Measurements from ENCODE around the gene MRGPRF. TPM values are rescaled to one million over a fixed set of nuclear protein-coding genes. Genes with fewer than 3 reads are reported as not detected.

MRGPRF gene
- total RNA-seq, 2 donors from 2014 or later = 4.7 to 7.6 TPM

DNA sequence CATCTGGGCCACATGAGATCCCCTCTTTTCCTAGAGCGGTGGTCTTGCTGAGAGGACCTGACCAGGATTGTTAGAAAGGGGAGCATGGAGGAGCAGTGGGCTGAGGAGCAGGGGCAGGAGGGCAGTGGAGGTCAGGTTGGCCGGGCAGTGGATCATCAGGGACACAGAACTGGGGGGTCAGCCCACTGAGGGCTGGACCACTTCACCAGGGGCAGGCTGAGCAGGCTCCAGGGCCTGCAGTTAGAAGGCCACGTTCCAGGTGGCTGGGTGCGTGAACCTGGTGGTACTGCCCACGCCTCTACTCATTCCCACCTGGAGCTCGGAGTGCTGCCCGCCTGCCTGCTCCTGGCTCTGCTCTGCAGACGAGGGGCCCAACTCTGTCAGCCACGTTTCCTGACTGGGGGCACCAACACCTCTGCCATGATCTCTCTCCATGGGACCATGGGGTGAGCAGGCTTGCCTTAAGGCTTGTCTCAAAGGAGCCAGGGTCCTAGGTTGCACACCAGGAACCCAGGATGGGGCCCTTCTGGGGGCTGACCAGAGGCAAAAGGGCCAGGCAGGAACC is 9.7 kb downstream of the MRGPRF start:
- H3K36me3 ChIP-seq (replicated peaks in 1 of 2; ENCODE audit: insufficient read depth in 1 of 2, low read depth in 2 of 2) = no peaks in the 10 kb centered on the region
- no peaks in the 10 kb centered on the region for H3K27me3 ChIP-seq
- 68 to 92% methylated on average over 2 to 9 of the region's 9 CpGs for WGBS, 2 donors
- TF ChIP-seq POLR2A (IDR thresholded peaks at IDR 0.05) = no peak
- TF ChIP-seq, protein P1, sequence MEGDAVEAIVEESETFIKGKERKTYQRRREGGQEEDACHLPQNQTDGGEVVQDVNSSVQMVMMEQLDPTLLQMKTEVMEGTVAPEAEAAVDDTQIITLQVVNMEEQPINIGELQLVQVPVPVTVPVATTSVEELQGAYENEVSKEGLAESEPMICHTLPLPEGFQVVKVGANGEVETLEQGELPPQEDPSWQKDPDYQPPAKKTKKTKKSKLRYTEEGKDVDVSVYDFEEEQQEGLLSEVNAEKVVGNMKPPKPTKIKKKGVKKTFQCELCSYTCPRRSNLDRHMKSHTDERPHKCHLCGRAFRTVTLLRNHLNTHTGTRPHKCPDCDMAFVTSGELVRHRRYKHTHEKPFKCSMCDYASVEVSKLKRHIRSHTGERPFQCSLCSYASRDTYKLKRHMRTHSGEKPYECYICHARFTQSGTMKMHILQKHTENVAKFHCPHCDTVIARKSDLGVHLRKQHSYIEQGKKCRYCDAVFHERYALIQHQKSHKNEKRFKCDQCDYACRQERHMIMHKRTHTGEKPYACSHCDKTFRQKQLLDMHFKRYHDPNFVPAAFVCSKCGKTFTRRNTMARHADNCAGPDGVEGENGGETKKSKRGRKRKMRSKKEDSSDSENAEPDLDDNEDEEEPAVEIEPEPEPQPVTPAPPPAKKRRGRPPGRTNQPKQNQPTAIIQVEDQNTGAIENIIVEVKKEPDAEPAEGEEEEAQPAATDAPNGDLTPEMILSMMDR (IDR thresholded peaks at IDR 0.05) = no peak
- H3K9me3 ChIP-seq = no peaks in the 10 kb centered on the region
- ATAC-seq (no peak), DNase-seq (no peak)
- no peak overlapping the region for H3K4me3 ChIP-seq
- H3K4me1 ChIP-seq = peaks cover 14% of the 10 kb centered on the region
- intact Hi-C loops (cut with DNase I) = no loop called here
- H3K27ac ChIP-seq = no peak overlapping the region

DNA sequence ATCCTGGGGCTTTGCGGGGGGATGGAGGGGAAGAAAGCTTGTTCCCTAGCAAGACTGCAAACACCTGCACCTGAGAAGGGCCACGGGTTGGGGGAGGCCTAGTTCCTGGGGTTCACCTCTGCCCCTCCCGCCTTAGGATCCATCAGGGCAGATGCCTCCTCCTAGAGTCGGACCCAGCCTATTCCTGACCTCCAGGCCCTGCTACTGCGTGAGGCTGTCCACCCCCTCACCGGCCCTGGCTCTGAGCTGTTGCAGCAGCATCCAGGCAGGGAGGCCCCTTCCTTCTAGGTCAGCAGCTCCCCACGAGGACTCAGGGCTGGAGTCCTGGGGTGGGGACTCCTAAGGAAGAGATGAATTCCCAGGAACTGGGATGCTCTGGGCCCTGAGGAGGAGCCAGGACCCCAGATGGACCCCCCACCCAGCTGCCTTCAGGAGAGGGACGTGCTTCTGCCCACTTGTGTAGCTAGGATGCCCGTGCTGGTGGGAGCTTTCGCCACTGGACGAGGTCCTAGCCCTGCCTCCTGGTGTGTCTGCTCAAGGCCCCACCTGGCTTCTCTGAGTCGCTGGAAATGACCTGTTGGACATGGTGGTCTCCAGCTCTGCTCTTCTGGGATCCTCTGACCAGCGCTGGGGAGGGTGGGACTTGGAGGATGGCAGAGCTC is 10.3 kb downstream of the MRGPRF start:
- Histone ChIP-seq H3K4me3 (no peak overlapping the region), H3K27me3 (no peaks in the 10 kb centered on the region), H3K4me1 (peaks cover 7% of the 10 kb centered on the region), H3K36me3 (replicated peaks in 1 of 2; ENCODE audit: insufficient read depth in 1 of 2, low read depth in 2 of 2) (no peaks in the 10 kb centered on the region), H3K27ac (no peak overlapping the region), H3K9me3 (no peaks in the 10 kb centered on the region)
- TF ChIP-seq, protein P1 (IDR thresholded peaks at IDR 0.05) = no peak
- no peak for TF ChIP-seq POLR2A (IDR thresholded peaks at IDR 0.05)
- DNase-seq (peak in 1 of 4 donors; percentile 8), ATAC-seq (no peak)
- 55 to 69% methylated on average over 7 to 13 of the region's 13 CpGs for WGBS, 2 donors
- intact Hi-C loops (cut with DNase I) = no loop called here

DNA sequence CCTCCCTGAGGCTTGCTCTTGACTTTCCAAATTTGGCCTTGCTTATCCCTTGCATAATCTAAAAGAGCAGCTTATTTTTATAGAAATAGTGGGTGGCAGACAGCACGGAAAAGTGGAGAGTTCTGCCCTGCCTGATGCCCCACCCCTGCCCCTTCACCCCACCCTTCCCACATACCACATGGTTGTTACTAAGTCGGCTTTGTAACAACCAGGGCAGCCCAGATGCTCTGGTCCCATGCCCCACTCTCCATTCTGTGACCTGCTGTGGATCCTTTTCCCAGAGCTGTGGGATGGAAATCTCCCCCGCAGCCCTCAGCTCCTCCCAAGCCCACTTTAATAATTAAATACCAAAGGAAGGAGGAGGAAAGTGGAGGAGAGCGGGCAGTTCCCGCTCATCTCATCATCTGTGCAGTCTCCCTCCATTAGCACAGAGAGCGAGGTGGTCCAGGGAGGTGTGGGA is 10.9 kb downstream of the MRGPRF start:
- Histone ChIP-seq H3K27ac (no peak overlapping the region), H3K36me3 (replicated peaks in 1 of 2; ENCODE audit: insufficient read depth in 1 of 2, low read depth in 2 of 2) (no peaks in the 10 kb centered on the region), H3K27me3 (no peaks in the 10 kb centered on the region), H3K4me1 (peaks cover 2% of the 10 kb centered on the region), H3K4me3 (no peak overlapping the region), H3K9me3 (no peaks in the 10 kb centered on the region)
- no peak for DNase-seq
- 63 to 68% methylated on average over 6 of the region's 6 CpGs for WGBS, 2 donors
- intact Hi-C loops (cut with DNase I) = no loop called here
- no peak for ATAC-seq
- TF ChIP-seq POLR2A (IDR thresholded peaks at IDR 0.05) = no peak
- TF ChIP-seq, protein P1 (IDR thresholded peaks at IDR 0.05) = no peak

DNA sequence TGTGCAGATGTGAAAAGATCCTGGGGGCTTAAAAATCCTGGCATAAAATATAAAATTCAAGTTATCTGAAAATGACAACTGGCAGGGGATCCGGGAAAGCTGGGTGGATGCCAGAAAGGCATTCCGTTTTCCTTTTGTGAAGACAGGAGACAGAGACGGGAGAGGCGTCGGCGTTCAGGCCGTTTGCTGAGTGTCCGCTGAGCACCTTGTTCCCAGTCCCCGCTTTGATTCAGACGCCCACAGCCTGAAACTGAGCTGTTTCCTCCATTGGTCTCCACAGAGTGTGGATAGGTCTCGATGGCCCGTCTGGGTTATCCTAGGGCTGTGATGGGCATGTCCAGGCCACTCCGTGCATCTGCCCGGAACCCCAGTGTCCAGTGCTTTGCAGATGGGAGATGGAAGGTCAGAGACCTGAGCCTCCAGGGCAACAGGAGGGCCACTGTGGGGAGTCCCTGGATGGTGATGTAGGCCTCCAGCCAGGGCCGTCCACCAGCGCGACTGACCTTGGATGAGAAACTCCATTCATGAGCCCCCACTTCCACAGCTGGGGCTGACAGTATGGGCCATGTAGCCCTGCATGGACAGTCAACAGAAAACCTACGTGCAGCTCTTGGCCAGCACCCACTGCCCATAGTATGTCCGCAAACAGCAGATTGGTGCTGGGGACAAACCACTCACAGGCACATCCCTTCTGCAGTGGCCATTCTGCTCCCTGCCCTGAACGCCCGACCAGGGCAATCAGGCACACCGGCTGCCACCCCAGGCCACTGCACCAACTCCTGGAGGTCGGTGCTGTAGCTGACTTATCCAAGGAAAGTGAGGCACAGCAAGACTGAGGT is 11.6 kb downstream of the MRGPRF start:
- Histone ChIP-seq H3K27me3 (no peaks in the 10 kb centered on the region), H3K27ac (peak overlapping the region in 1 of 4 donors; percentile 45), H3K4me3 (no peak overlapping the region), H3K36me3 (replicated peaks in 1 of 2; ENCODE audit: insufficient read depth in 1 of 2, low read depth in 2 of 2) (no peaks in the 10 kb centered on the region), H3K9me3 (no peaks in the 10 kb centered on the region), H3K4me1 (no peaks in the 10 kb centered on the region)
- TF ChIP-seq POLR2A (IDR thresholded peaks at IDR 0.05) = no peak
- TF ChIP-seq, protein P1 (IDR thresholded peaks at IDR 0.05) = no peak
- peak in 1 of 4 donors; percentile 9 for DNase-seq
- intact Hi-C loops (cut with DNase I) = no loop called here
- WGBS, 2 donors = 72 to 75% methylated on average over 12 to 23 of the region's 23 CpGs
- no peak for ATAC-seq

Measured in body of pancreas (tissue), 4 donors.